Measurements from ENCODE around the gene OR10A2. TPM values are rescaled to one million over a fixed set of nuclear protein-coding genes. Genes with fewer than 3 reads are reported as not detected.
"Not testable (repeated sequence)": the region's sequence is repeated elsewhere in the genome, so short reads cannot be mapped to it uniquely, and the experiment has no call there.

OR10A2 gene, protein sequence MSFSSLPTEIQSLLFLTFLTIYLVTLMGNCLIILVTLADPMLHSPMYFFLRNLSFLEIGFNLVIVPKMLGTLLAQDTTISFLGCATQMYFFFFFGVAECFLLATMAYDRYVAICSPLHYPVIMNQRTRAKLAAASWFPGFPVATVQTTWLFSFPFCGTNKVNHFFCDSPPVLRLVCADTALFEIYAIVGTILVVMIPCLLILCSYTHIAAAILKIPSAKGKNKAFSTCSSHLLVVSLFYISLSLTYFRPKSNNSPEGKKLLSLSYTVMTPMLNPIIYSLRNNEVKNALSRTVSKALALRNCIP
- total RNA-seq = not detected

DNA sequence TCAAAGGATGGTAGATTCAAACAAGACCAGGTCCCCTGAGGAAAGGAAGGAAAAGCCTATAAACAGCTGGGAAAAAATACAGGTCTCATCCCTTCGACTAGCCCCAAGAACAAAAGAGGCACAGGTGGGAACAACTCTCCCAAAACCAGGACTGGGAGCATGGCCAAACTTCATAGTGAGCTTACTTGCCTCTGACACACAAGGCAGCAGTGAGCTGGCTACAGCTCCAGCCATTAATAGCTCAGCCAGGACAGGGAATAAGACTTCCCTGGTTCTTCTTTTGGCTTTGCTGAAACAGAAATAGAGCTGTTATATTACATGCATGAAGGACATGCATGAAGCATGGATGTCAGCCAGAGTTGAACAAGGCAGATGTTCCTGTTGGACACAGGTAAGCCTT, at the start of gene OR10A2:
Gene OR10A2, plus strand, starts transcription at position 97 of the 400 bp plus-strand sequence. CDS start 6,698 bp downstream, outside the sequence.
- DNase-seq (ENCODE audit: low spot score) = no peak

DNA sequence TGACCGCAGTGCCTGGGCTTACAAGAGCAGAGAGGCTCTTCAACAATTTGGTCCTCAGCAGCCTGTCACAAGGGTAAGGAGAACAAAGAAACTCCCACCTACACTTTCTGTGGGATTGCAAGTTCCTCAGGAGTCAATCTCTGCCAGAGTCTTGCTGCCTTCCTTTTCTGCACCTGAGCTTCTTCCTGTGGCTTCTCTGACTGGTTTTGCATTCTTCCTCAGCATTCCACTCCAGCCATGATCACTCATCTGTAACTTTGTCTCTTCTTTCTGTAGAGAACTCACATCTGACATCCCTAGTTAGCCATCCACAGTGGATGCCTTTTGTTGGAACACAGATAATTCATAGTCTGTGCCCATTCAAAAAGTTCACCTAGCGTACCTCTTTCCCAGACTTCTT, 49.2 kb upstream of the OR10A2 start:
- no peak for DNase-seq (ENCODE audit: low spot score)

DNA sequence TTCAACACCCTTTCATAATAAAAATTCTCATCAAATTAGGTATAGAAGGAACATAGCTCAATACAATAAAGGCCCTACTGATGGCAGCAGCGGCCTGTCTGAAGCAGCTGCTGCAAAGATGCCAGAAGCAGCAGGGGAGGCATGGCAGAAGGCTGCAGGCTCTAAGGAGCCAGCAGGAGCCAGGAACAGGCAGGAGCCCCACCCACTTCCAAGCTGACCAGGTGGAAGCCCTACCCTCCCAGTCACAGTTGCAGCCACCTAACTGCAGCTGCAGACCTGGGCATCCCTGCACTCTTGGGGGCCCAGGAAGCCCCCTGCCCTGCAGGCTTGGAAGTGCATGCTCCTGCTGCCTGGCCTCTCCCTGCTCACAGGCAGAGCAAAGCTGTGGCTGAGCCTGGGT, 45.2 kb upstream of the OR10A2 start:
- DNase-seq (ENCODE audit: low spot score) = no peak

DNA sequence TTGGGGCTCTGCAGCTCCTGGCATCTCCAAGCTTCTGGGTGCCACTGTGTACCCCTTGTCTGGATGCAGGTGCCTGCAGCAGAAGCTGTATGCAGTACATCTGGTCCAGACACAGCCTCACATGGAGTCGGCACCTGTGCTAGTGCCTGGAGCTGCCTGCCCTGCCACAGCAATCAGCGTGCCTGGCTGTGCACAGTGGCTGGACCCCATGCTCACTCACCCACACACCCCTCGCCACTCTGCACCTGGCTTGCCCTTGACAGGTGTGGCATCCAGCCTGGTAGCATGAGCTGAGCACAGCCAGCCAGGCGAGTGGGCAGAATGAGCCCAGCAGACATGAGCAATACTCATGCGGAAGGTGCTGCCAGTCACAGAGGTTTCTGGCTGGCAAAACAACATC, 43.9 kb upstream of the OR10A2 start:
- no peak for DNase-seq (ENCODE audit: low spot score)

DNA sequence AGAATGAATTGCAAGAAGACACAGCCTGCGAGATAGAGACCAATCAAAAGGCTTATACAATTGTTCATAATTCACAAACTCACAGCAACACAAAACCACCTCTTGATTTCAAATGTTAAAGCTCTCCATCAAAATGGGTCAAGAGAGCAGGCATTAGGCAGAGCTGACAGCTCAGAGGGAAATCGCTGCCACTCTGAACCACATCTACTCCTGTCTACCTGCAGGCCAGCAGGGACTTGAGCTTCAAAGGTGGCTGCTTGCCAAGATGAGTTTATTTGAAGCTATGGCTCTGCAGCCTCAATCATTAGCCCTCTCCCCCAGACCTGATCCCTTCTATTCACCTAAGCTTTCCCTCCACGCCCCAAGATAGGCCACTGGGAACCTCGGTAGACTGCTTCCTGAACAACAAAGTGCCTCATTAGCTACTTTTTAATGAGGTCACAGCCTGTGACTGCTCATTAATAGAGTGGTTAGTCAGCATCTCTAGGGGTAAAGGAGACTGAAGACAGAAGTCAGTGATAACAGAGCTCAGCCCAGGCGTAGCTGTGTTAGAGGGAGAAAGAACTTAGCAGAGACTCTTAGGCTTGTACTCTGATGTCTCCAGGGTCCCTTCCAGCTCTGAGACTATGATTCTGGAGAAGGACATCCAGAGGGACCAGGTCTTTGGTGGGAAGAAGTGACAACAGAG, 38.6 kb upstream of the OR10A2 start:
- DNase-seq (ENCODE audit: low spot score) = no peak

DNA sequence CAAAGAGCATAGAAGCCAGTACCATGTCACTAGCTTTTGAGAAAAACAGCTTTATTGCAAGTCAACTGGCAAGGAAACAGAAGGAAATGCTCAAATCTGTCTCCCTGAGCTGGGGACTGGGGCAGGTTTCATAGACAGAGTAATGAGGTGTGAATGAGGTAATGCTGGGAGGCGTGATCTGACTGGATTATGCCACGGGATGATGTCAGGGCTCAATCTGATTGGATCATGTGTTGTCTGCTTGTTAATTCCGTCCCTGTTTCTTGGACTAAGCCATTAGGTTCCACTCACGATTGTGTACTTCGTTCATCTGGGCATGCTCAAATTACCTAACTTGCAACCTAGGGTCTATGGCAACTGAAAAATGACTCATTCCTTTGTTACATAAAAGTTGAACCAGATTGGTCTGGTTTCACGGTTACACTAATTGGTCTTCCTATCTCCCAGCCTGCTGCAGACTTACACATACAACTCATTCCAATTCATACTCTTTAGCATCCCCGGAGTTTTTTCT, 37.6 kb upstream of the OR10A2 start:
- no peak for DNase-seq (ENCODE audit: low spot score)

DNA sequence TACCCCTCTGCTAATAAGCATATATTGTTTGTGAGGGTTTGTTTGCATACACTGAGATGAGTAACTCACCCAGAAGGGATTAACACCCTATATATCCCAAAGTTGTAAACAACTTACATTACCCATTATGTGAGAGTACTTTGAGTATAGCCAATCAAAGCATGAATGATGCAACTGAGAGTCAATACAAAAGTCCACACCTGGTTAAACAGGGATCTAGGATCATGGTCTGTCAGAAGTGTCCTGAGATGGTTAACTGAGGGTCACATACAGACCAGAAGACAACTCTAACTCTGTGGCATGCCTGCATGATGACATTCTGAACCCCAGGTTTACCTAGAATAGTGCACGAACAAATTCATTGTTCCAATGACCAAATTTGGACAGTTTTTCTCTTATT, 34.8 kb upstream of the OR10A2 start:
- DNase-seq (ENCODE audit: low spot score) = no peak

DNA sequence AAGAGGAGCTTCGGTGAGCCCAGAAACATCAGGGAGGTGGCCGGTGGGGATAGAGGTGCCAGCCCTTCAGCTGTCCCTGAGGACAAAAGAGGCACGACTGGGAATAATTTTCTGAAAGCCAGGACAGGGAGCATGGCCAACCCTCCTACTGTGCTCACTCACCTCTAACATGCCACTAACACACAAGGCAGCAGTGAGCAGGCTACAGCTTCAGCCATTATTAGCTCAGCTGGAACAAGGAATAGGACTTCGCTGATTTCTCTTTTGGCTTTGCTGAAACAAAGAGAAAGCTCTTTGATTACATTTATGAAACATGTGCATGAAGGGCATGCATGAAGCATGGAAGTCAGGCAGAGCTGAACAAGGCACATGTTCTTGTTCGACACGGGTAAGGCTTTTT, 29.5 kb upstream of the OR10A2 start:
- no peak for DNase-seq (ENCODE audit: low spot score)

DNA sequence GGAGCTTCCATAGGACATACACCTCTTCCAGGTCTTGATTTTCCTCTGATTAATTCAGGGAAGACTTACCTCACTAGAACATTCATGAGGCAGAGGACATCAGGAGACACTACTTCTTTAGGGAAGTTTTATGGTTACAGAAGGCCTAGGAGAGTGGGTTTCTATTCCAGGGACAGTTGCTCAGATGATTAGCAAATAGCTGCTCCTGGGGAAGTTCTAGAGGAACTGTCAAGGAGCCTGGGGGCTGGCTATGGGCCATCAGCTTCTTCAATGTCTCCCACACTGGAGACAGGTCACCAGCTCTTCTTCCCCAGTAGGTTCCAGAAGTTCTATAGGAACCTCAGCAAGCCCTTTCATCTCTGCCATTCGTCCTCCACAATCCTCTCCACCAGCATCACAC, 28.8 kb upstream of the OR10A2 start:
- no peak for DNase-seq (ENCODE audit: low spot score)

DNA sequence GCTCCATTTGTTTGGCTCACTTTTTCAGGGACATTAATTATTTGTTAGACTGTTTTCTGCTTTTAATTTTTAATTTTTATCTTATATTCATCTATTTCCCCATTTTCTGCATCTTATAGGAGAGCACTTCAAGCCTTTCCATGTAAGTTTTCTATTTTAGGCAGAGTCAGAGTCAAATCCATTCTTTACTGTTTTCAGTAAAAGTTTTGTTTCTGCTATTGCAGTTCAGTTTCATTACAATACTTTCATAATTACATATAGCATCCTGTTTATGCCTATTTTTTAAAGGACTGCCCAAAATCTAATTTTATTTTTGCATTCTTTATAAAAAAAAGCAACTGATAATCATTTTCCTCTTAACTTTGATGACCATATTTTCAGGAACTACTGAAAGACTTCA, 21.2 kb upstream of the OR10A2 start:
- DNase-seq (ENCODE audit: low spot score) = no peak

DNA sequence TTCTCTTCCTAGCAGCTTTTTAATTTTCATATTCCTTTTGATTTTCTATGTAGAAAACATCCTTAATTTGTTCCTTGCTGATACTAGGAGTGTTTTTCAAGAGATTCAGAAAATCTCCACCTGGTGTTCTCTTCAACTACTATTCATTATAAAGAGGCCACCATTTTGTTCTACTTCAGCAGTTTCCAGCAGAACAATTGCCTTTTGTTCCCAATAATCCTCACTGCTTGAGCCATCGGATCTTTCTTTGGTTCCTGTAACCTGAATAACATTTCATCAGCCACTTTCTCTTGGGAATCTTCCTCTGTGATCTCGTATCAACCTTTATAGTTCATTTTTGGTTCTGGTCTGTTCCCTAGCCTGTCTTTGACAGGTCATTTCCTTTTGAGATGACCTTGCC, 19.2 kb upstream of the OR10A2 start:
- DNase-seq (ENCODE audit: low spot score) = no peak

DNA sequence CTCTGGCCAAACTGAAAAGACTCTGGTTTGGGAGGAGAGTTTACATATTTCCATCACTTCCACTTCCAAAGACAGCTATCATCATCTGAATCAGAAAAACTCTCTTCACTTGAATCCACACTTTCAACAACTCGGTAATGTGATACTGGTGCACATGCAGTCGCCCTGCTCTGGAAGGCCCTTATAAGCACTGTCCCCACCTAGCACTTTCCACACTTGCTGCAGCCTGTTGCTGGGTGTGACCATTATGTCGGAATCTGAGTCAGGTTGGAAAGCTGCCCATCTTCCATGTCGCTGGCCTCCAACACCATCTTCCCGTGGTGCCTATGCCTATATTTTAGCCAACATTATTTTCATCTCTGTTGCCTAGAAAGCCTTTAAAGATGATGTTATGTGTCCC, 18.5 kb upstream of the OR10A2 start:
- DNase-seq (ENCODE audit: low spot score) = no peak

DNA sequence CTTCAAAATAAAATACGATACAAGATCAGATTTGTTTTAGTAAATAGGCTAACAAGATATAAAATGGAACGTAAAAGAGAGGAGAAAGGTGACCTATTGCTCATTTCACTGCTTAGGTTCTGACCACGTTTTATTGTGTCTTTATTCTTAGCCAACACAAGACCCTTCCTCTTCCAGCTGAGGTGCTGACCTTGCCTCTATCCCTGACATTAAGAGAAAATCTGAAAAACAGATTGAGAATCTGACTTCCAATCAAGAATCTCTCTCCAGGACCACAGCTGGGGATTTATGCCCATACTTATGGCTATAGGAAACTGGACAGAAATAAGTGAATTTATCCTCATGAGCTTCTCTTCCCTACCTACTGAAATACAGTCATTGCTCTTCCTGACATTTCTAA, 17.5 kb upstream of the OR10A2 start, which contains the start of gene OR10A5:
Gene OR10A5, plus strand, starts transcription at position 301 of the 400 bp plus-strand sequence. Its CDS starts 0 bp downstream, at position 301.
- no peak for DNase-seq (ENCODE audit: low spot score)

DNA sequence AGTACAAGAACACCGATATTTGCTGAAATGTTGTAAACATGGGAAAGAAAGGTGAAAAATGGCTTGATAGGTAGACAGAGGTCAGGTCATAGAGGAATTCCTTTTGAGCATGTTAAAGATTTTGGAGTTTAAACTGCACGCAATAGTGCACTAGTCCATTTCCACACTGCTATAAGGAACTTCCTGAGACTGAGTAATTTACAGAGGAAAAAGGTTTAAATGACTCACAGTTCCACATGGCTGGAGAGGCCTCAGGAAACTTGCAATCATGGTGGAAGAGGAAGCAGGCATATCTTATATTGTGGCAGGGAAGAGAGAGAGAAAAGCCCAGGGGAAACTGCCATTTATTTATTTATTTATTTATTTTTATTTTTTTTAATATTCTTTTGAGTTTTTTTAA, 12.3 kb upstream of the OR10A2 start:
- no peak for DNase-seq (ENCODE audit: low spot score)

DNA sequence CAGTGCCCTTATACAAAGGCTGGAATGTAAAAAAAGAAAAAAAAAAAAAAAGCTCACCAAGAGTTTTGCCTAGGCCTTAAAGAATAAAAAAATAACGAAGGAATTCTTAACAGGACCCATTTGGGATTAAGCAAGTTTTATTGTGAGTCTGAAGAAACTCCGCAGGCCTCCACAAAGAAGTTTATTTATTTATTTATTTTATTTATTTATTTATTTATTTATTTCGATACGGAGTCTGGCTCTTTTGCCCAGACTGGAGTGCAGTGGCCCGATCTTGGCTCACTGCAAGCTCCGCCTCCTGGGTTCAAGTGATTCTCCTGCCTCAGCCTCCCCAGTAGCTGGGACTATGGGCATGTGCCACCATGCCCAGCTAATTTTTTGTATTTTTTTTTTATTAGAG, 8.1 kb upstream of the OR10A2 start:
- DNase-seq (ENCODE audit: low spot score) = not testable (repeated sequence)

DNA sequence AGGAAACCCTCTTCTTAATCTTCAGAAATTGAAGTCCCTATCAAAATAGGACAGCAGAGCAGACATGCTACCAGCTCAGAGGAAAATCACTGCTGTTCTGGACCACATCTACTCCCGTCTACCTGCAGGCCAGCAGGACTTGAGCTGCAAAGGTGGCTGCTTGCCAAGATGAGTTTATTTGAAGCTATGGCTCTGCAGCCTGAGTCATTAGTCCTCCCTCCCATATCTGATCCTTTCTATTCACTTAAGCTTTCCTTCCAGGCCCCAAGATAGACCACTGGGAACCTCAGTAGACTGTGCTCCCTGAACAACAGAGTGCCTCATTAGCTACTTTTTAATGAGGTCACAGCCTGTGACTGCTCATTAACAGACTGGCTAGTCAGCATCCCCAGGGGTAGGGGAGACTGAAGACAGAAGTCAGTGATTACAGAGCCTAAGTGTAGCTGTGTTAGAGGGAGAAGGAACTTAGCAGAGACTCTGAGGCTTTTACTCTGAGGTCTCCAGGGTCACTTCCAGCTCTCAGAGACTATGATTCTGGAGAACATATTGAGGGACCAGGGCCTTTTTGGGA, 6.8 kb upstream of the OR10A2 start:
- DNase-seq (ENCODE audit: low spot score) = no peak

DNA sequence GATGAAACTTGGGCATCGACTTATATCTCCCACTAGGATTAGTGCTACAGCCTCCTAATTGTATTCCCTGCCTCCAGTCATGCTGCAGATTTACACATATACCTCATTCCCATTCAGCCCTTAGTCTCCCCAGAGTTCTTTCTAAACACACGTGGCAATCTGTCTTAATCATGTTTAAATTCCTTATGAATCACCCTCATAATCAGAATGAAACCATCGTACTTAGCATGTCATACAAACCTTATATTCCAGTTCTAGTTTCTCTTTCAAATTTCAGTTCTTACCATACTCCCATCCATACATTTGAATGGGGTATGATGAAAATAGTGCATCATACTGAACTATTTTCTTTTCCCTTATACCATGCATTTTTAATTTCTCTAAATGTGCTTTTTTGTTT, 6.0 kb upstream of the OR10A2 start:
- DNase-seq (ENCODE audit: low spot score) = no peak

DNA sequence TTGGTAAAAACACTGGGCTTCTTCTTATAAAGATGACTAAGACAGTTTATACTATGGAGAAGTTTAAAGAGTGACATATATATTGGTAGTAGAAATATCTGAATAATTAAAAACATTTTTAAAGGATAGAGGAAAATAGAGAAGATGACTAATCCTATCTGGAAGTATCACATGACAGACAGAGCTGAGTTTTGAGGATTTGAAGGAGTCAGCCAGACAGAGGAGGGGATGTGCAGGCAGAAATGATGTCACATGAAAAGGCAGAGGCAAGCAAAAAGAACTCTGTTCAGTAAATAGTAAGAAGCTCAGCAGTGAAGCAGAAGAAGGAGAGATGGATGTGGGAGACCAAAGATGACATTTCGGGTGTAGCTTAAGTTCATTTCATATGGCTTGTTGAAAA, 1.6 kb downstream of the OR10A2 start:
- DNase-seq (ENCODE audit: low spot score) = no peak

DNA sequence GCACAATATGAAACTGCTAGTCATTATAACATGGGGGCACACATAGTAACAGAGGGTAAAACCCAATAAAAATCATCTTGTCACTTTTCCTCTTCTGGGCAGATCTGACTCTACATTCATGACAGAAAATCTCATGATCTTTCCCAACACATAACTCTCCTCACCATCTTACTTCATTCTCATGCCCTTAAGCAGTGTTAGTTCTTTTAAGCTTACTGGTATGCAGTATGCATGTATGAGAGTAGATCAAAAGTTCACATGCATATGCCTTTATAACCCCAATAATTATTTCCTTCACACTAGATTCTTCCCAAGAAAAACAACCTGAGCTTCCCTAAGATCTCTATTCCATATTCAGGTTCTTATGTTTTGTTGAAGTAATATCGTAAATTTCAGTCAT, 8.4 kb downstream of the OR10A2 start:
- DNase-seq (ENCODE audit: low spot score) = no peak

DNA sequence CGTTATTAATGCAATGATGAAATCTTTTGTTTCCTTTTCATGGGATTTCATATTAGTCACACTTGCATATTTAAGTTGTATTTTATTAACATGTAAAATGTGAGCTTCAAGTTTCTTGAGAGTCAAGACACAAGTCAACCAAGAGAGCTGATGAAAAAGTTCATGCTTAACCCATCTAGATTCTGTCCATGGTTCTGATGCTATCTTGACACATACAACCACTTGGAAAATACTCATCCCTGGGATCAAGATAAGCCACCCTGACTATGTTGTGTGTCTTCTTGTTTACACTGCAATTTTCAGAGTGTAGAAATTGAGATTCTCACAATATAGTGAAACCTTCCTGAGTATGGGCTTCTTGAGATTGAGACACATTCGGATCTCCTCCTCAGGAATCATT, 12.9 kb downstream of the OR10A2 start:
- no peak for DNase-seq (ENCODE audit: low spot score)

DNA sequence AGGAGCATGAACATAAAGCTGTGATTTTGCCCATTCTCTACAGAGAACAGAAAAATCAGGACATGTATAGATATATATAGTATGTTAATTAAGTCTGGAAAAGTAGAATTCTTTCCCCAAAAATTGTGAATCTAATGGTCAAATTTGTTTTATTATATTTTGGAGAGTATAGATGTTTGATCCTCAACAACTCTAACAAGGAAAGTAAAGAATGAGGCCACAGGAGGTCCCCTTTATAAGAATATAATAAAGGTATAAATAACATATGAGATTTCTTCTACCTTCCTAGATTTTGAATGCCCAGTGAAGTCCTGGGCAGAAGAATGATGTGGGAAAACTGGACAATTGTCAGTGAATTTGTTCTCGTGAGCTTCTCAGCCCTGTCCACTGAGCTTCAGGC, 13.5 kb downstream of the OR10A2 start, which contains the start of gene OR10A4:
Gene OR10A4, plus strand, starts transcription at position 301 of the 400 bp plus-strand sequence. Its CDS starts 23 bp downstream, at position 324.
- DNase-seq (ENCODE audit: low spot score) = no peak

DNA sequence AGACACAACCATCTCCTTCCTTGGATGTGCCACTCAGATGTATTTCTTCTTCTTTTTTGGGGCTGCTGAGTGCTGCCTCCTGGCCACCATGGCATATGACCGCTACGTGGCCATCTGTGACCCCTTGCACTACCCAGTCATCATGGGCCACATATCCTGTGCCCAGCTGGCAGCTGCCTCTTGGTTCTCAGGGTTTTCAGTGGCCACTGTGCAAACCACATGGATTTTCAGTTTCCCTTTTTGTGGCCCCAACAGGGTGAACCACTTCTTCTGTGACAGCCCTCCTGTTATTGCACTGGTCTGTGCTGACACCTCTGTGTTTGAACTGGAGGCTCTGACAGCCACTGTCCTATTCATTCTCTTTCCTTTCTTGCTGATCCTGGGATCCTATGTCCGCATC, 14.1 kb downstream of the OR10A2 start:
- DNase-seq (ENCODE audit: low spot score) = no peak

DNA sequence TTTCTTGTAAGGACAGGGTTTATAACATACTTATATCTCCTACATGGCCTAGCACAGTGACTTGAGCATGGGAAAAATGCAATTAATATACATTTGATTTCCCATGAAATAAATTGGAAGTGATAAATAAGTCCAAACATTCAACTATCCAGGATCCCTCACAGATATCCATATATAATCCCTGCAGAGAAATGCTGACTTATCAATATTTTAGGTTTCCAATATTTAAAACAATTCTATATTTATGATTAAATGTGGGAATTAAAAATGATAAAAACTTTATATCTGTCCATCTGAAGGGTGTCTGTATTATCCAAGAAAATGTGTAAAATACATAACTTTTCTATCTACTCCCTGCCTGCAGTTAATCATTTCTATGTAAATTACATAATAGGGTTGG, 19.9 kb downstream of the OR10A2 start:
- DNase-seq (ENCODE audit: low spot score) = no peak
